Gastrocnemius medialis (tissue), 4 donors: ENCODE data around the gene MCF2L2.

Experiments
- CTCF ChIP-seq, 5 experiments: fragments of 450-650 bp in 3 of 5; fragments of 200-600 bp in 2 of 5; sonication (generic) in 2 of 5; IDR thresholded peaks in 4 of 5; conservative IDR thresholded peaks in 1 of 5; 1 replicate in 4 of 5; 2 replicates in 1 of 5; pipeline ENCODE4 v1.5.1; 2016 to 2019; ENCODE audit warnings: antibody characterized with exemption in 5 of 5, mild to moderate bottlenecking in 3 of 5, moderate library complexity in 3 of 5
- POLR2A ChIP-seq, 2 donors: fragments of 450-650 bp; IDR thresholded peaks; one replicate each; pipeline ENCODE4 v1.6.1; 2017; ENCODE audit warnings: antibody characterized with exemption in 2 of 2, mild to moderate bottlenecking in 2 of 2, moderate library complexity in 2 of 2

DNA sequence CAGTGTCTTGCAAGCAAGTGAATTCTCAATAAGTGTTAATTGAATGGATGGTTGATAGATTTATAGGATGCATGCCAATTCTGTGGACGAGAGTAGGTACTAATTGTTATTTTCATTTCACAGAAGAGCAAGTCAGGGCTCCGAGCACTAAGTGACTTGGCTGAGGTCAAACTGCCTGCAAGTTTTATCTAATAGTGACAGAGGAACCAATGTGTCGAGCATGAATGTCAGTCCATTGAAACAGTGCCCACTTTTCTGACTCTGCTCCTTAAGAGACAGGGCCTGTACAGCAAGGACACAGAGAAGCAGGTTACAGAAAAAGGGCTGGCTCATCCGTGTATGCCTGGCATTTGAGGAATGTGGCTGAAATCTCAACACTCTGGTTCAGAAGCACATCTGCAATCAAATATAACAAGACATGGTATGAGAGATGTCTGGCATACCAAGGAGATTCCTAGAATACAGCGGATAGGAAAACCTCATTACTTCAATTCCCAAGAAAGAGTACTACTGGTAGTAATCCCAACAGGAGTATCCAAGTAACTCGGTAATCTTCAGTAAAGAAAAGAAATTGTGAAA, 181.3 kb downstream of the MCF2L2 start:
- TF ChIP-seq CTCF (IDR thresholded peaks at IDR 0.05 in 4 of 5, conservative IDR thresholded peaks at IDR 0.05 in 1 of 5) (no peak), POLR2A (IDR thresholded peaks at IDR 0.05) (no peak)
